Limb (tissue), 2 donors: ENCODE data around the gene PPTC7.
"Not testable (repeated sequence)": the region's sequence is repeated elsewhere in the genome, so short reads cannot be mapped to it uniquely, and the experiment has no call there.

Experiments
- DNase-seq, 2 donors: peaks; one replicate each; pipeline ENCODE4 v3.0.0-alpha.2; 2016; ENCODE audit errors: extremely low spot score in 2 of 2

Gene PPTC7

GRCh38 chr12:110536834-110537604, 46.1 kb downstream of the PPTC7 start:
- no peak for DNase-seq

GRCh38 chr12:110534811-110535210, 48.3 kb downstream of the PPTC7 start:
- no peak for DNase-seq

- no peak for DNase-seq
Observed at GRCh38 chr12:110533607-110534006, 49.5 kb downstream of the PPTC7 start.

- DNase-seq = no peak
Observed at GRCh38 chr12:110532644-110533043, 50.5 kb downstream of the PPTC7 start.

DNA sequence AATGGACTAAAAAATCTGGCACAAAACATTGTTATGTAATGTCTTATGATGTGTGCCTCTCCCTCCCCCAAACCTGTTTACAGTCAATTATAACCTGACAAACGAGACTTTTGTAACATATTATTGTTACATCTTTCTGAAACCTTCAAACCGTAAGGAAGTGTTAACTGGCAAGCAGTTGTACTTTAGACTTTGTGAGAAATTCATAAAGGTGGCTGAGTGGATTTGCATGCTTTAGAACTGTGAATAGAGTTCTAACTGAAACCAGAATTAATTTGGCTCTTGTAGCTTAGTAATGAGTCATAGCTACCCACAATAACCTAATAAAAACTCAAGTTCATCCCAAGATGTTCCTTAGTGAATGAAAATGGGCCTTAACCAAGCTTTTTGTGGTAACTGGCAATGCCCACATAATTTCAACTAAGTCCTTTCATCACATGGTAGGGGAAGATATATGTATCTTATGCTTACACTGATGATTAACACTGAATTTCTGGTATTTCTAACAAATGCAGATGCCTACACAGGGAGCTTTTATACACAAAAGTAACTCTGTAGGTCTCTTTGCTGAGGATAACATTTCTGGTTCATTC, 51.3 kb downstream of the PPTC7 start:
- DNase-seq = no peak

GRCh38 chr12:110530511-110530910, 52.6 kb downstream of the PPTC7 start:
- no peak for DNase-seq

- DNase-seq = no peak
Observed at GRCh38 chr12:110528277-110528839, 54.8 kb downstream of the PPTC7 start.

DNA sequence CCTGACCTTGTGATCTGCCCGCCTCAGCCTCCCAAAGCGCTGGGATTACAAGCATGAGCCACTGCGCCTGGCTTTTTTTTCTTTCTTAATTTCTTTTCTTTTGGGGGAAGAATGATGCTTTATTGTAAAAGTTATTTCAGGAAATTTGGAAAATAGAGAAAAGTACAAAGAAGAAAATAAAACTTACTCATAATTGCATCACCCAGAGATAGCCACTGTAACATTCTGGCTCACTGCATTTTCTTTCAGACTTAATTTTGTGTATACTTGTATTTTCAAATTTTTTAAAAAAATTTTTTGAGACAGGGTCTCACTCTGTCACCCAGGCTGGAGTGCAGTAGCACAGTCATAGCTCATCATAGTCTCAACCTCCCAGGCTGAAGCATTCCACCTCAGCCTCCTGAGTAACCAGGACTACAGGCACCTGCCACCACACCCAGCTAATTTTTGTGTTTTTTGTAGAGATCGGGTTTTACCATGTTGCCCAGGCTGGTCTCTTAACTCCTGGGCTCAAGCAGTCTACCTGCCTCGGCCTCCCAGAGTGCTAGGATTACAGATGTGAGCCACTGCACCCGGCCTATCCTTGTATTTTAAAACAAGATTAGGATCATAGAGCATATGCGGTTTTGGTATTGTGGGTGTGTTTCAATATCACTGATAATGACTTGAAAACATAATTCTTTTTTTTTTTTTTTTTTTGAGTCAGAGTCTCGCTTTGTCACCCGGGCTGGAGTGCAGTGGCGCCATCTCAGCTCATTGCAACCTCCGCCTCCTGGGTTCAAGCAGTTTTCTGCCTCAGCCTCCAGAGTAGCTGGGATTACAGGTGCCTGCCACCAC, 62.0 kb downstream of the PPTC7 start:
- not testable (repeated sequence) for DNase-seq

- DNase-seq = not testable (repeated sequence)
Observed at GRCh38 chr12:110518014-110518413, 65.1 kb downstream of the PPTC7 start.

- no peak for DNase-seq
Observed at GRCh38 chr12:110516995-110517394, 66.1 kb downstream of the PPTC7 start.

DNA sequence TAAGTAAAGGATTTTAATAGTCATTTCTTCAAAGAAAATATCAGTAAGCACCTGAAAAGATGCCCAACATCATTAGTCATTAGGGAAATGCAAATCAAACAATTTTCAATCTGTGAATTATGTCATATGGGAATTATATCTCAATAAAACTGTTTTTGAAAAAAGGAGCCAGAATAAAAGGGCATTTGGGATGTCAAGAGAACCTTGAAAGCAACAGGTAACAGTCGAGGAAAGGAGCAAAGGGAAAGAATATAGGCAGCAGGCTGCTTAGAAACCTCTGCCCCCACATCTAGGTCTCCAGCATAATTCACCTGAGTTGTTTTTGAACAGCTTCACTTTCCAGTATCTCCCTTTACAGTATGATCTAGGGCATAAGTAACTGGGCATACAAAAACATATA, 68.8 kb downstream of the PPTC7 start:
- DNase-seq = no peak

DNA sequence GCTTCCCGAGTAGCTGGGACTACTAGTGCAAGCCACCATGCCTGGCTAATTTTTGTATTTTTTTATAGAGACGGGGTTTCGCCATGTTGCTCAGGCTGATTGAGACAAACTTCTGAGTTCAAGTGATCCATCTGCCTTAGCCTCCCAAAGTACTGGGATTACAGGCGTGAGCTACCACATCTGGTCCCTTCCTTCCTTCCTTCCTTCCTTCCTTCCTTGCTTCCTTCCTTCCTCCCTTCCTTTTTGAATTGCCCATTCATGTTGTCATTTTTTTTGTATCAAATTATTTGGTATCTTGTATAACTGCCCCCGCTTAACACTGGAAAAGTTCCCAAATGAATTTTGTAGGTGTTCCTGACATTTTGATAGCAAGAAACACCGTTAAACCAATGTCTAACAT, 69.3 kb downstream of the PPTC7 start:
- DNase-seq = no peak

DNA sequence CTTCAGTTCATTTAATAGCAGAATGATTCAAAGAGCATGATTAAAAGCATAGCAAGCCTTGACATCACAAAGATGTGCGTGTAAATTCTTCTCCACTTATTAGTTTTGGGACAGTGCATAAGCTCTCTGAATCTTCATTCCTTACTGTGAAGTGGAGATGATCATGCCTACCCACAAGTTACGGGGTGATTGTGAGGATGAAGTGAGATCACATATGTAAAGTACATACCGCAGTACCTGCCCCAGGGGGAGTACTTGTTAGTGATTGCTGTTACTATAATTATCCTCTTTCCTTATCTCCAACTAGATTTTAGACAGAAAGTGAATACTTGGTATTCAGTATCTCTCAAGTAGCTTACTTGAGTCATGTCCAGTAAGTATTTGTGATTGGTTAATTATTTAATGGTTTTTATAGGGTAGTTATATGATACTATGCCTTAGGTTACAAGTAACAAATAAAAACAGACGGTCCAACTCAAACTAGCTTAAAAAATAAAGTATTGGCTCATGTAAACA, 75.0 kb downstream of the PPTC7 start:
- no peak for DNase-seq

- no peak for DNase-seq
Observed at GRCh38 chr12:110505332-110505731, 77.8 kb downstream of the PPTC7 start.

GRCh38 chr12:110503432-110503831, 79.7 kb downstream of the PPTC7 start:
- DNase-seq = no peak

GRCh38 chr12:110501752-110502738, 81.1 kb downstream of the PPTC7 start, which contains the start of the genes RAD9B and VPS29:
Gene RAD9B, plus strand, starts transcription at chr12:110502331. Its CDS starts 7 bp downstream, at chr12:110502338.
Gene VPS29, minus strand, starts transcription at chr12:110502111. Its CDS starts 60 bp downstream, at chr12:110502051.
- DNase-seq = peak; percentile 97 to 98

GRCh38 chr12:110501399-110501751, 81.7 kb downstream of the PPTC7 start:
- peak in 1 of 2 donors; percentile 36 for DNase-seq

DNA sequence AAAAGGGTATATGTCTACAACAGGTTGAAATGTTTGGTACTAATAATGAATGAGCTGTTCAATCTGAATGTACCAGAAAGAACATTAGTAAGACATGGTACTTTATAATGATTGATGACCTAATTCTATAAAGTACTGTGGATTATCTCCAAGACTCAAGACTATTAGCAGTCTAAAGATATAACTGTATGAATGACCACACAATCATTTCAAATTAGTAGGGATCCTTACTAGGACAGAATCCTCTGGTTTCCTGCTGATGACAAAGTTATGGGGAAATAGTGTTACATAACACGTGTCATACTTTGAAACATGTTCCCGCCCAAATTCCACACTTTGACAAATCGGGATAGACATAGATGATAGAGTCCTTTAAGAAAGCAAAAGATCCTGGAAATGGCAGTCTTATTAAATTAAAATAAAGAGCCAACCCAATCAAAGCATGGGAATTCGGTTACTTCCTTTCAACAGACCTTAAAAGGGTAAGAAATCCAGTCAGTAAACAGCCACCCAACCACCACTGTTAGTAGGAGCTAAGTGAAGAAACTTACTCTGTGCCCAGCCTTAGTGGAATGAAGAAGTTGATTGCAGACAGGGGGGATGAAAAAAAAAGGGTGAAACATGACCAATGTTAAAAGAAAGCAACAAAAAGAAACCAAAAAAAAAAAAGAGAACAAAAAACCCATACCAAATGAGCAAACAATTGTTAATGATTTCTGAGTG, 84.0 kb downstream of the PPTC7 start:
- no peak for DNase-seq
